NT2/D1 (cell line): ENCODE data around the gene APOO.
A peak's percentile ranks its signal among the peaks of the same experiment; 100 is the strongest.

Source experiments
- DNase-seq: peaks from one replicate; pipeline ENCODE4 v3.0.0-alpha.2; 2011; ENCODE audit warnings: low read depth, low spot score
- H3K27me3 ChIP-seq: 2 replicates; pipeline ENCODE4 v1.6.0; 2011; ENCODE audit warnings: mild to moderate bottlenecking; ENCODE audit not compliant: insufficient read length, insufficient read depth
- H3K36me3 ChIP-seq: 2 replicates; pipeline ENCODE4 v1.6.1; 2011; ENCODE audit warnings: mild to moderate bottlenecking, low read length, mixed read lengths; ENCODE audit not compliant: insufficient read depth, insufficient read length
- H3K4me1 ChIP-seq: 2 replicates; pipeline ENCODE4 v1.5.1; 2011; ENCODE audit not compliant: insufficient read depth, insufficient read length
- H3K4me3 ChIP-seq: 2 replicates; pipeline ENCODE4 v1.5.1; 2011; ENCODE audit warnings: low read depth; ENCODE audit not compliant: insufficient read length
- H3K9ac ChIP-seq: 2 replicates; pipeline ENCODE4 v1.6.0; 2011; ENCODE audit warnings: low read depth; ENCODE audit not compliant: insufficient read length
- H3K9me3 ChIP-seq: 2 replicates; pipeline ENCODE4 v1.5.1; 2011; ENCODE audit warnings: mild to moderate bottlenecking, low read length; ENCODE audit not compliant: insufficient read depth
- SUZ12 ChIP-seq: IDR thresholded peaks from 2 replicates; pipeline ENCODE4 v1.6.1; 2011; ENCODE audit not compliant: insufficient read length, insufficient read depth; ENCODE audit errors: extremely low read depth
- YY1 ChIP-seq: IDR thresholded peaks from 2 replicates; pipeline ENCODE4 v1.6.1; 2011; ENCODE audit not compliant: insufficient read length, insufficient read depth
- ZNF274 ChIP-seq: IDR thresholded peaks from 2 replicates; pipeline ENCODE4 v1.6.1; 2011; ENCODE audit warnings: mild to moderate bottlenecking, low read depth, low read length

Gene APOO

GRCh38 chrX:23785580-23785979, 122.2 kb downstream of the APOO start:
- Histone ChIP-seq H3K9ac (no peak overlapping the region), H3K4me1 (no peaks in the 10 kb centered on the region), H3K9me3 (no peaks in the 10 kb centered on the region), H3K27me3 (no peaks in the 10 kb centered on the region), H3K4me3 (no peak overlapping the region), H3K36me3 (peaks cover 18% of the 10 kb centered on the region)
- no peak for DNase-seq
- TF ChIP-seq SUZ12, result no peak

GRCh38 chrX:23784470-23785331, 123.0 kb downstream of the APOO start:
- Histone ChIP-seq H3K9me3 (no peaks in the 10 kb centered on the region), H3K4me3 (peak overlapping the region; percentile 3), H3K36me3 (peaks cover 18% of the 10 kb centered on the region), H3K4me1 (no peaks in the 10 kb centered on the region), H3K9ac (no peak overlapping the region), H3K27me3 (no peaks in the 10 kb centered on the region)
- DNase-seq, result no peak
- no peak for TF ChIP-seq ZNF274

GRCh38 chrX:23783589-23784469, 123.9 kb downstream of the APOO start:
- Histone ChIP-seq H3K9me3 (no peaks in the 10 kb centered on the region), H3K4me3 (peak overlapping the region; percentile 91), H3K9ac (peak overlapping the region; percentile 78), H3K27me3 (no peaks in the 10 kb centered on the region), H3K36me3 (peaks cover 18% of the 10 kb centered on the region), H3K4me1 (no peaks in the 10 kb centered on the region)
- TF ChIP-seq ZNF274 (no peak), SUZ12 (no peak), YY1 (no peak)
- DNase-seq, result no peak
